HG03521 (cell line): Measurements from ENCODE around the gene MLANA.
A peak's percentile ranks its signal among the peaks of the same experiment; 100 is the strongest.

Experiments used
- ATAC-seq: cut with Tn5 transposase; IDR thresholded peaks from one replicate; pipeline ENCODE4 v1.9.1; 2021; ENCODE audit warnings: mild to moderate bottlenecking, moderate library complexity; ENCODE audit not compliant: unreplicated experiment

Gene MLANA, protein sequence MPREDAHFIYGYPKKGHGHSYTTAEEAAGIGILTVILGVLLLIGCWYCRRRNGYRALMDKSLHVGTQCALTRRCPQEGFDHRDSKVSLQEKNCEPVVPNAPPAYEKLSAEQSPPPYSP

DNA sequence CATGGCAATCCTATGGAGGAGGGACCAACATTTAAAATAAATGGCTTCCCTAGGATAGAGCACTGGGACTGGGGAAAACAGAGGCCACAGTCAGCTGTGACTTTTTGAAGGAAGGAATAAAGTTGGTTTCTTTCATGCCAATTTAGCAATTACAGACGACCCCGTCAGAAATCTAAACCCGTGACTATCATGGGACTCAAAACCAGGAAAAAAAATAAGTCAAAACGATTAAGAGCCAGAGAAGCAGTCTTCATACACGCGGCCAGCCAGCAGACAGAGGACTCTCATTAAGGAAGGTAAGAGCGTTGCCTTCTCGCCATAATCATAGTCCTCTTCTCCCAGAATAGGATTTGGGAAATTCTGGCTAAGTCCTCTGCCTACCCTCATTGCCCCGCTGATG, at the start of gene MLANA:
MLANA (plus strand) TSS at position 249 of the 400 bp plus-strand sequence. CDS start 1,586 bp downstream, outside the sequence.
- ATAC-seq, result no peak

DNA sequence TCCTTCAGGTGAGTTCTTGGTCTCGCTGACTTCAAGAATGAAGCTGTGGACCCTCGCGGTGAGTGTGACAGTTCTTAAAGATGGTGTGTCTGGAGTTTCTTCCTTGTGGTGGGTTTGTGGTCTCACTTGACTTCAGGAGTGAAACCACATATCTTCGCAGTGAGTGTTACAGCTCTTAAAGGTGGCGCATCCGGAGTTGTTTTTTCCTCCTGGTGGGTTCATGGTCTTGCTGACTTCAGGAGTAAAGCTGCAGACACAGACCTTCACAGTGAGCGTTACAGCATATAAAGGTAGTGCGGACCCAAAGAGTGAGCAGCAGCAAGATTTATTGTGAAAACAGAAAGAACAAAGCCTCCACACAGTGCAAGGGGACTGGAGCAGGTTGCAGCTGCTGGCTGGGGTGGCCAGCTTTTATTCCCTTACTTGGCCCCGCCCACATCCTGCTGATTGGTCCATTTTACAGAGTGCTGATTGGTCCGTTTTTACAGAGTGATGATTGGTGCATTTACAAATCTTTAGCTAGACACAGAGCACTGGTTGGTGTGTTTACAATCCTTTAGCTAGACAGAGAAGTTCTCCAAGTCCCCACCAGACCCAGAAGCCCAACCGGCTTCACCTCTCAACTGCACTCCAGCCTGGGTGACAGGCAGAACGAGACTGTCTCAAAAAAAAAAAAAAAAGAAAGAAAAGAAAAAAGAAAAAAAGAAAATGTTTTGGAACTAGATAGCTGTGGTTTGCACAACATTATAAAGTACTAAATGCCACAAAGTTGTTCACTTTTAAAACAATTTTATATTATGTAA, 48.7 kb upstream of the MLANA start:
- ATAC-seq, result no peak

DNA sequence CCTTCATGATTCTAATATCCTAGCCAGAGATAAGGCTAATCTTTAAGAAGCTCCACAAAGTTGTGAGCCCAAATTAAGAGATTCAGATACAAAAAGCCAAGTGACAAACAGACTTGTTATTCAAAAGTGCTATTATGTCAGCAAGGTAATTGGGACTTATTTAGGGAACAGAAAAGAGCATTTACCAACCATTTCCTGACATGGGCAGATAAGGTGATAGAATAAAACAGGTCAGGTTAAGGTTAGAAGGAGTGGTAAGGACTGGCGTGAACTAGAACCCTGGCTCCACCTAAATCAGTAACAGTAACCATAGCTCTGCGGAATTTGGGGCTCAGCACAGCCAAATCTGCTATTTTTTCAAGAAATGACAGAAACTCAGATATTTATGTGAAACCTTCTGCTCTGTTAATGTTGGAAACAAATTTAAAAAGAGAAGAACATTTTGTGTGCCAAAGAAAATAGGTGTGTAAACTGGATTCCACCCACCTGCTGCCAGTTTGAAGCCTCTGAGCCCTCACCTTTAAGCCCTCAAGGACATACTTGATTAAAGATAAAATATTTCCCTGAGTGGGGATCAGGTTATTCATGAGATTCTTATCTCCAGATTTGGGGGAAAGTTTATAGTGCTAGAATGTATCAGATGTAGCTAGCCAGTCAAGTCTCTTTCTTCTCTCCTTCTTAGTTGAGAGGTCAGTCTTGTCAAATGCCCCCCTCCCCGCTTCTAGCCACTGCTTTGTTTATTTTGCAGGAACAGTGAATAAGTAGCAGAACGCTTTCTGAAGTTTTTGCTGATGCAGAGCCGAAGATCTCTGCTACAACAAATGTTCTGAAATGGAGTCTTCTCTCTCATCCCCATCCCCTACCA, 47.5 kb upstream of the MLANA start:
- no peak for ATAC-seq

DNA sequence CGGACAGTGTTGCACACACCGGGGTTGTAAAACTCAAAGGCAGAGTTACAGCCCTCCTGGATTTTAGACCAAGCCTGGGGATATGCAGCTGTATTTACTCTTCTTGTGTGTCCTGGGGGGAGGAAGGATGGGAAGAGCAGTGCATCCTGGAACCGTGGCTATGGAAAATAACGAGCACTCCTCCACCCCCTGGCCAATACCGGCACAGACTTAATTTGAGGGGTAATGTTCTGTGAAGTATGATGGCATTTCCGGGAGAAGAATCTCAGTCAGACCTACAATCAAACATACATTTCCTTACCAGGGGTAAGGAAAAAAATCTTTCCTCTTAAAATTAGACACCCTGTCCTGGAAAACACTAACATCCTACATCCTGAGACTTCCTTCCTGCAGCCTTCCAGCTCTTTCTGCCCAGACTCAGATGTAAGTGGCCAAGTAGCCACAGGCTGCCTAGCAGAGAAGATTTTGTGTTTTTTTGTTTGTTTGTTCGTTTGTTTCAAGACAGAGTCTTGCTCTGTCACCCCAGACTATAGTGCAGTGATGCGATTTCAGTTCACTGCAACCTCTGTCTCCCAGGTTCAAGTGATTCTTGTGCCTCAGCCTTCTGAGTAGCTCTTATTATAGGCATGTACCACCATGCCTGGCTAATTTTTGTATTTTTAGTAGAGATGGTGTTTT, 46.8 kb upstream of the MLANA start:
- ATAC-seq, result no peak

DNA sequence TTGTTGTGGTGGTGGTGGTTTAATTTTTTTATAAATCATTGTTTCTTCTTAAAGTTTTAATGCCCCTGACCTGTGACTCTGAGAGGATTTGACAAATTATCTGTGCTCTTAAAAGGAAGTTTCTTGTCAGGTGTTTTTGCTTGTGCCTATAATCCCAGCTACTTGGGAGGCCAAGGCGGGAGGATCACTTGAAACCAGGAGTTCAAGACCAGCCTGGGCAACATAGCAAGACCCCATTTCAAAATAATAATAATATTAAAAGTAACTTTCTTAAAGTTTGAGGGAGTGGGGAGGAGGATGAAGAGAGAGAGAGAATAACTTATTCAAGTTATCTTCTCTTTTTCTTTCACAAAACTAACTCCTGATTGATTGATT, 45.5 kb upstream of the MLANA start:
- ATAC-seq, result no peak

DNA sequence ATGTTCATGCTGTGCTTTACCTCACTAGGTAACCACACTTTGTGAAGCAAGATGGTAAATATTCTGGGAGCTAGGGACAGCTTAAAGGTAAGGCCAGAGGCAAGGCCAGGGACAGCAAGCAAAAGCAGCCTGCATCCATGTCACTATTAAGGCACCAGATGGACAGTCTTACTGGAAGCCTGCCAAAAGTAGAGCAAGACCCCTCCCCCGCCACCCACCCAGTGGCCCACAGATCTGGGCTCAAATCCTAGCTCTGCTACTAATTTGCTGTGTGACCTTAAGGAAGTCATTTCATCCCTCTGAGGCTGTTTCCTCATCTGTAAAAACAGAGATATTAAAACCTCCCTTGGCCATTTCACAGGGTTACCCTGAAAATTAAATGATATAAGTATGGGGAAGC, 44.6 kb upstream of the MLANA start:
- no peak for ATAC-seq

DNA sequence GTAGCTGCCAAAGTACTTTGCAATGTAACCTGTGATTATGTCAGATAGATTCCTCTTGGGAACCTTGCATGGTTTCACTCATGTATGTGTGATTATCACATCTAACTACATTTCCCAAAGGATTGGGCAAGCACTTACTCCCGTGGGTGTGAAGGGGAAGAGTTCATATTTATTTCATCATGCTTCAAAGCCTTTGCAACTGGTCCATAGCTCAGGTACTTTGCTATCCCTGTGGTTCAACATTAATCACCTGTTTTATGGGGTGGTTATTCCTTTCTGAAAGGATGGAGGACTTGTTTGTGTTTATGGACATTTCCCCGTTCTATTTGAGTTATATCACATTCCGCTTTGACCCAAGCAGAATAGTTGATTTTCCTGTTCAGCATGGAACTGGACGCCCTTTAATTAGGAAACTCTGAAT, 44.2 kb upstream of the MLANA start:
- ATAC-seq, result no peak

DNA sequence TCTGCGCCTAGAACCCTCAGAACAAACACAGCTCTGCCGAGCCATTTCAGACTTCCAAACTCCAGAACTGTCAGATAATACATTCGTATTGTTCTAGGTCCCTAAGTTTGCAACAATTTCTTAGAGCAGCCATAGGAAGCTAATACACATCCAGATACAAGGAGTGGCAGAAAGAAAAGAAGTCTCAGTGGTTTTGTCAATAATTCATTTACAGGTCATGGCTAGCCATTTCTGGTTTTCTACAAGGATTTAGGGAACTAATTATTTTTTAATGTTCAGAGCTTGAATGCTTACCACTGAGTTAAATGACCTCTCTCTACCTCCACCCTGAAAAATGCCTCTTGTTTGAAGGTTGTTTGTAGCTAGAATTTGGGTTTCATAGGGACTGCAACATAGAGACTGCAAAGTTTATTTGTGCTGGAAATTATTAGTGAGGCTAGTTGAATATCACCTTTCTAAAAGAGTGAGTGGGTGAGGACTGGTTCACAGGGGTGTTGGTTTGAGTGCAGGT, 42.3 kb upstream of the MLANA start:
- no peak for ATAC-seq

DNA sequence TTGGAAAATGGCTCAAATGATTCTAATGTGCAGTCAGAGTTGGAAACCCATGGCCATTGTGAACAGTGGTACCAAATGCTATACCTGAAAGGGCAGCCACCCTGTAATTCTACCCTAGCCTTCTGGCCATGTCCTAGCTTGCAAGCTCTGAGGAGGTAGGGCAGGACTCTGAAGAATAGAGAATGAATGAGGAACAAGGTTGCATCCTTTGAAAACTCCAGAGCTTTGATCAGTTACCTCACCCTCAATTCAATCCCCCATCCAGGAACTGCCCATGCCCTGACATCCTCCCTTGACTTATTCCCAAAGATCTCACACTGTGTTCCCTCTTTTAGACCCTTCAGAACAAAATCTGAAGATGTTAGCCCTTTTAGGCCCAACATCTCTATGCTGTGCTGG, 40.0 kb upstream of the MLANA start:
- no peak for ATAC-seq

DNA sequence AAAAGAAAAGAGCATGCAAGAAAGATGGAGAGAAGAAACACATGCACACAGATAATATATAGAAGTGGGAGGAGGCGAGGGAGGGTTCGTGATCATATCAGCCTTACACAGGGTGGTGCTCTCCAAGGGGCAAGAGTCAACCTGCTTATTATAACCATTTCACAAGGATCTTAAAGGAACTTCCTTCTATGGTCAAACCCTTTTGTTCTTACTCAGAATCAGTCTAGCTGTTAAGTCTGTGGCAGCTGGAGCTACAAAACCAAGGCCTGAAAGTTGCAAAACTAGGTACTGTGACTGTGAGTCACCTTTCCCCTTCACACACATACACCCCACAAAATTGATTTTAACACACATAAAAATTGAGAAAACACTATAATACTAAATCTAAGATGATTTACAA, 39.2 kb upstream of the MLANA start:
- peak; percentile 87 for ATAC-seq

DNA sequence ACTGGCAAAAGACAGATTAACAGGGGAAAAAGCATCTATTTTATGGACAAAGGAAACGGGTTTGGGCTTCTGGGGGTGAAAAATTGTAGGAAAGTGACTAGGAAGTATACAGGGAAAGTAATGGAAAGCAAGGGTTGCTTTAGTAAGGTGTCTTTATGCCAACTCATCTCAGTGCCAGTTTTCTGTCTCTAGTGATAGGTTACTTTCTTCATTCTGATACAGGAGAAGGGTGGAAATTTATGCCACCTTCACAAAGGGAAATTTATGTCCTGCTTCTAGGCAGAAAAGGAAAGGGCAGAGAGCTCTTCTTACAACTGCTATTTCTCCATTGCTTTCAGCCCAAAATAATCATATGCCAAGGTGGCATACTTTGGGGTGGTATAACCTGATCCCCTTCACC, 37.7 kb upstream of the MLANA start:
- no peak for ATAC-seq

DNA sequence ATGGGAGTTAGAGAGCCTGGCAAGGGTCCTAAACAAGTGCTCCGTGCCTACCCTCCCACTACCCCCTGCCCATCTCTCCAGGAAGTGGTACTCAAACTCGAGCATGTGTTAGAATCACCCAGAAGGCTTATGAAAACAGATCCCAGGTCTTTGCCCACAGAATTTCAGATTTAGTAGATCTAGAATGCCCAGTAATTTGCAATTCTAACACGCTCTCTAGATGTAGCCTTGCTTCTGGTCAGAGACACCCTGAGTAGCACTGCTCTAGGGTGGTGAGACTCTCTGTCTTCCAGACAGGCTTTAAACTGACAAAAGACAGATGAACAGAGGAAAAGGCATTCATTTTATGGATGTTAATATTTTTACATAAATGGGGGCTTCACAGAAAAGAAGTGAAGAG, 37.1 kb upstream of the MLANA start:
- ATAC-seq, result no peak

DNA sequence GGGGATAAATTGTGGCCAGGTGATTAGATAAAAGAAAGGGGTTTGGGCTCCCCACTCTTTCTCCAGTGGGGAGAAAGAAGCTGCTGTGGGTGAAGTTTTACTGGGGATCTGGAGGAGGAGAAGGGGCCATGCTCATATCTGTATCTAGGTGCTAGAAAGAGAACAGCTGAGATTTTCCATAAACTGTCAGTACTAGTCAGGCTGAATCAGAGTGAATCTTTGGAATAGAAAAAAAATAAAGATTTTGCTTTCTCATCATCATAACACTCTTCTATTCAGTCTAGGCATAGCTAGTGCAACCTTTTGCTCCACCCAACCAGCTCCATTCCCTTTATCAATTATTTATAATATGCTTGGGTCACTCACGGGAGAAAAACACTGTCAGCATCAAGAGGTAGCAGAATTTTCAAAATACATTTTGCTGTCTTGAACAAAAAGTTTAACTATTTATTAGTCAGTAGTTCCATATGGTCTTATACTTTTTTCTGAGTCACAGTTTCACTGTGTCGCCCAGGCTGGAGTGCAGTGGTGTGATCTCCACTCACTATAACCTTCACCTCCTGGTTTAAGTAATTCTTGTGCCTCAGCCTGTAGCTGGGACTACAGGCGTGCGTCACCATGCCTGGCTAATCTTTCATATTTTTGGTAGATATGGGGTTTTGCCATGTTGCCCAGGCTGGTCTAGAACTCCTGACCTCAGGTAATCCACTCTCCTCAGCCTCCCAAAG, 36.5 kb upstream of the MLANA start:
- no peak for ATAC-seq

DNA sequence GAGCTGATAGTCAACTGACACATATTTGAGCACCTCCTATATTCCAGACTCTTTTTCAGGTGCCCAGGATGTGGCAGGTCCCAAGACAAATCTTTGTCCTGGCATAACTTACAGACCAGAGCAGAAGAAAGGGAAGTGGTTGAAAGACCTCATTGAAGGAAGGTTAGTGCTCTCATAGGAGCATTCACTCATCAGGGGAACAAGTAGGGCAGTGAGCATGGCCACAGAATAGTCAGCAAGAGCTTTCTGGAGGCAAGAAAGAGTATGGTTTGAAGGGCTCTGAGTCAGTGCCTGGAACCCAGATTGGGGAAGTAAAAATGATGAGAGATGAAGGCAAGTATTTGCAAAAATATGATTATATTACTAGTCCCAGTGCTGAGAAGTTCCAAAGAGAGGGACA, 32.8 kb upstream of the MLANA start:
- ATAC-seq, result no peak

DNA sequence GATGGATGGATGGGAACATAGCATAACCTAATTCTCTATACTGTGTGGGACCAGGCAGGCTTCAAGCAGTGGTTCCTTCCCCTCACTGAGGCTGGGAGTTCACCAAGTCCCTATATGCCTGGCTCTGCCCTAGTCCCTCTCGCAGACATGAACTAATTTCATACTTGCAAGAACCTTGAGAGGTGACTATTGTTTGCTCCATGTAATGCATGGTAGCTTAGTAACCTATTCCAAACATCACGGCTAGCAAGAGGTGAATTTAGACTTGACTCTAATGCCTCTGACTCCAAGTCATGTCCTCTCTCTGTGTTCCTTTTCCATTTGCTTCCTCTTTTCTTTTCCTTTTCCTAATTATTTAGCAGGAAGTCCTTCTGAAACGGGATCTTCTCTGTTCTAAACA, 31.9 kb upstream of the MLANA start:
- ATAC-seq, result no peak

DNA sequence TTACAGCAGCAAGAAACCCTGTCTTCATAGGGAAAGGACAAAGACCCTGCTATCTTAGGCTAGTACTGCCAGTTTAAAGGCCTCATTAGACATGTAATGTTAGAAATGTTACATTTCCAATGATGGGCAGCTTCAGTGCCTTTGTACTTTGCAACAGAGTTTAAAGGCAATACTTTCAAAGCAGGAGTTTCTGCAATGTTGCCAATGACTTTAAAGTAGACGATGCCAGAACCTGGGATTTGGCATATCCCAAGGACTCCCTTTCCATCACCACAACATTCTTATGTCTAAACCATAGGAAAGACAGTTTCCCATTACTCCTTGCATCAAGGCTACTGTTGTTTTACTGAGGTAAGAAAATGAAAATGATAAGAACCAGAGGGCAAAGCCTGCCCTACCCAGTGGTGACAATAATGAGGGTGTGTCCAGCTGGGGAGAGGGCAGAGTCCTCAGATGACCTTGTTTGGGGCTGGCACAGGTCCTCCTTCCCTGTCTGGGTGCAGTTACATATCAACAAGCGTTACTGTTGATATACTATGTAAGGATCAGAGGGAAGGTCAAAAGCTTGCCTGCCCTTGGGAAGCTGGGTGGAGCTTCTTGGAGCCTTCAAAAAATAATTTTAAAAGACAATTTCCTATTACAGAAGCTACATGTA, 27.5 kb upstream of the MLANA start:
- ATAC-seq, result no peak

DNA sequence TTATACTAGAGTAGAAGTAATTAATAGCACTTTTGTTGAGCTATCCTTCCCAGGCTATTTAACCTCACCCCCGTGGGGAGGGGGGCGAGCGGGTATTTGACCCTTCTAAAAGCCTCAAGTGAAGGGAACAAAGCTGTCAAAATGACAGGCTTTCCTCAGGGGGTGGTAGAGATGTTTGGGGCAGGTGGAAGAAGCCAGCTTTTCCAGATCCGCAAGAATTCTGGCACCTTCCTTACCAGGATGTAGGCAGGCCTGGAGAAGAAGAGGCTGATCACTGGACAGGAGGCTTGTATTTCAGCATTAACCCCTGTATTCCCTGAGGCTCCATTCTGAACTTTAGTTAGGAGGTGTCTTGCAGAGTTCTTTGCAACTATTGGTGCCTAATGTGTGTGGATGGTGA, 26.2 kb upstream of the MLANA start:
- ATAC-seq, result no peak

DNA sequence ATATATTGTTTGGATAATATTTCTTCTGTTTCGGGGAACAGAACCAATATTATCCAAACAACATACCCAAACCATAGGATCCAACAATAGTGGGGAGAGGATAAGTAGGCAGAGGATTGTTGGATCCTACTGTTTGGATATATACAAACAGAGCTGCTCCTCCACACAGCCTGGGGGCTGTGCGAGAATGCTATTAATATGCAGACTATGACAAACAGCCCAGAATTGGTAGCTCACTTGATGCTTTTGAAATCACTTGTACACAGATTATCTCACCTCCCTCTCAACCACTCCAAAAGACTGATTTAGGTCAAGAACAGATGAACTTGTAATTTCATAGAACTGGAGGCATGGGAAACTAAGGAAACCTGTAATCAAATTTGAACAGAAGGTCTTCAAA, 24.4 kb upstream of the MLANA start:
- ATAC-seq, result no peak

DNA sequence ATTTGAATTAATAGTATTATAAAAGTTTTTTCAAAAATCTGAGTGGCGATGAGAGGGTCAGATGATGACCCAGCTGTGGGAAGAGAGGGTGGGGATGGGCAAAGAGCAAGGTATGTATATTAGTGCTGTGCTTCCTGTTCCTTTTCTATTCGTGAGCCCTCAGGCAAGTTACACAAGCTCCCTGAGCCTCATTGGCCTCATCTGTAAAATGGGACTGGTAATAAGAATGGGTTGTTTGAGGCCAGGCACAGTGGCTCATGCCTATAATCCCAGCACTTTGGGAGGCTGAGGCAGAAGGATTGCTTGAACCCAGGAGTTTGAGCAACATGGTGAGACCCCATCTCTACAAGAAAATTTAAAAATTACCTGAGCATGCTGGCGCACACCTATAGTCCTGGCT, 24.0 kb upstream of the MLANA start:
- no peak for ATAC-seq

DNA sequence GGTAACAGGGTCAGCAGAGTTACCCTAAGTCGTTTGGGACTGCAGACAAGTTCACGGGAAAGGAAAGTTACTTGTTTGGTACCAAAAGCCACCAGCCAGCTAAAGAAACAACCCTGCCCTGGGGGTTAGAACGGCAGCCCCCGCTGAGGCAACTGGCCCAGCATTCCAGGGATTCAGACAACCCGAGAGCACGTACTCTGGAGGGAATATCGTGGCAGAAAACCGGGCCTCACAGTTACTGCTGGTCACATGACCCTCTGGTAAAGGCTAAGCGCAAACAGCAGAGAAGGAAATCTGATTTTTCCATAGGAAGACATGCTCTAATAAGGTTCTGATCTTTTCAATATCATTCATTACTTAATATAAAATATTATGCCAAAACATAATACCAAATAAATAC, 22.5 kb upstream of the MLANA start:
- ATAC-seq, result no peak
